Body of pancreas (tissue), 4 donors: ENCODE data around the gene PRPF39. TPM values are rescaled to one million over a fixed set of nuclear protein-coding genes. Genes with fewer than 3 reads are reported as not detected.

ENCODE experiments used
- ATAC-seq: fragments of 150-250 bp; one replicate; pipeline ENCODE4 v1.9.1; 2016
- DNase-seq, 4 donors: peaks; one replicate each; pipeline ENCODE4 v3.0.0-alpha.2; 2019
- H3K27ac ChIP-seq, 4 donors: fragments of 200-600 bp; sonication (generic); 1 replicate in 3 of 4; 2 replicates in 1 of 4; pipeline versions ENCODE4 v1.5.1 to v1.6.1; 2016 to 2019; ENCODE audit warnings: mild to moderate bottlenecking in 1 of 4, mixed read lengths in 1 of 4, moderate library complexity in 1 of 4
- H3K27me3 ChIP-seq, 2 donors: fragments of 200-600 bp; sonication (generic); one replicate each; pipeline ENCODE4 v1.6.0; 2016; ENCODE audit warnings: mild to moderate bottlenecking in 1 of 2
- H3K36me3 ChIP-seq, 2 donors: fragments of 200-600 bp; sonication (generic); replicated peaks in 1 of 2; 2 replicates each; pipeline ENCODE4 v1.5.1; 2016; ENCODE audit warnings: low read depth in 2 of 2; ENCODE audit not compliant: insufficient read depth in 1 of 2
- H3K4me1 ChIP-seq: fragments of 200-600 bp; sonication (generic); one replicate; pipeline ENCODE4 v1.6.0; 2016
- H3K4me3 ChIP-seq, 2 donors: fragments of 200-600 bp; sonication (generic); 1 replicate in 1 of 2; 2 replicates in 1 of 2; pipeline ENCODE4 v1.5.1; 2016 to 2019
- H3K9me3 ChIP-seq, 3 donors: fragments of 200-600 bp; sonication (generic); 1 replicate in 2 of 3; 2 replicates in 1 of 3; pipeline ENCODE4 v1.5.1; 2016
- POLR2A ChIP-seq, 3 donors: fragments of 450-650 bp; IDR thresholded peaks; one replicate each; pipeline ENCODE4 v1.6.1; 2016; ENCODE audit warnings: antibody characterized with exemption in 3 of 3, mild to moderate bottlenecking in 2 of 3
- WGBS, 2 donors: methylation state at CpG; one replicate each; pipeline ENCODE4 v1.1.5; 2017; 5-methylcytosine and 5-hydroxymethylcytosine counted together
- intact Hi-C: fragments of 100-400 bp; cut with DNase I; formaldehyde crosslinking; loops from one replicate; pipeline ENCODE4 v1.15.1; 2023
- total RNA-seq, 2 donors: library from RNA; depleted of rRNA; stranded (reverse); fragments of >200 nt; gene quantifications; one replicate each; pipeline ENCODE4 v1.1.0, GENCODE V29; 2016
- TF ChIP-seq, protein P1 (sequence below), 7 experiments: fragments of 450-650 bp in 4 of 7; fragments of 200-600 bp in 3 of 7; sonication (generic) in 3 of 7; IDR thresholded peaks; one replicate each; pipeline ENCODE4 v1.5.1; 2016 to 2019; ENCODE audit warnings: antibody characterized with exemption in 7 of 7

Gene PRPF39
- total RNA-seq, 2 donors from 2014 or later = 21.4 to 28.8 TPM

DNA sequence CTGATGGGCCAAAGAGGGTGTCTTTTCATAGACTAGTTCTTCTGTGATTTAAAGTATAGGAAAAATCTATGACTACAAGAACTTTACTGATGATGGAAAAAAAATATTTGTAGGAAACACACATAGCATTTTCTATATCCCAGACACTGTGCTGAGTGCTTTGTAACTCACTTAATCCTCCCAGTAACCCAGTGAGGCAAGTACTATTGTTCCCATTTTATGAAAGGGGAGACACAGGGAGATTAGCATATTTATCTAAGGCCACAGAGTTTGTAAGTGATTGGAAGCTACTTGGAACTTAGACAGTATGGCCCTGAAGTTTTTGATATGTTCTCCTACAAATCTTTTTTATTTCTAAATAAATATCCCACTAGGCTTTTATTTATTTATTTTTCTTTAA is 19.9 kb downstream of the PRPF39 start:
- DNase-seq (no peak), ATAC-seq (no peak)
- no peaks in the 10 kb centered on the region for H3K27me3 ChIP-seq
- TF ChIP-seq, protein P1, sequence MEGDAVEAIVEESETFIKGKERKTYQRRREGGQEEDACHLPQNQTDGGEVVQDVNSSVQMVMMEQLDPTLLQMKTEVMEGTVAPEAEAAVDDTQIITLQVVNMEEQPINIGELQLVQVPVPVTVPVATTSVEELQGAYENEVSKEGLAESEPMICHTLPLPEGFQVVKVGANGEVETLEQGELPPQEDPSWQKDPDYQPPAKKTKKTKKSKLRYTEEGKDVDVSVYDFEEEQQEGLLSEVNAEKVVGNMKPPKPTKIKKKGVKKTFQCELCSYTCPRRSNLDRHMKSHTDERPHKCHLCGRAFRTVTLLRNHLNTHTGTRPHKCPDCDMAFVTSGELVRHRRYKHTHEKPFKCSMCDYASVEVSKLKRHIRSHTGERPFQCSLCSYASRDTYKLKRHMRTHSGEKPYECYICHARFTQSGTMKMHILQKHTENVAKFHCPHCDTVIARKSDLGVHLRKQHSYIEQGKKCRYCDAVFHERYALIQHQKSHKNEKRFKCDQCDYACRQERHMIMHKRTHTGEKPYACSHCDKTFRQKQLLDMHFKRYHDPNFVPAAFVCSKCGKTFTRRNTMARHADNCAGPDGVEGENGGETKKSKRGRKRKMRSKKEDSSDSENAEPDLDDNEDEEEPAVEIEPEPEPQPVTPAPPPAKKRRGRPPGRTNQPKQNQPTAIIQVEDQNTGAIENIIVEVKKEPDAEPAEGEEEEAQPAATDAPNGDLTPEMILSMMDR (IDR thresholded peaks at IDR 0.05) = no peak
- TF ChIP-seq POLR2A (IDR thresholded peaks at IDR 0.05) = no peak
- H3K4me3 ChIP-seq = no peak overlapping the region
- intact Hi-C loops = no loop called here
- H3K36me3 ChIP-seq = no peaks in the 10 kb centered on the region
- H3K9me3 ChIP-seq = no peaks in the 10 kb centered on the region
- H3K27ac ChIP-seq = no peak overlapping the region
- no peaks in the 10 kb centered on the region for H3K4me1 ChIP-seq

GRCh38 chr14:45104561-45104960 is 20.6 kb downstream of the PRPF39 start:
- Histone ChIP-seq H3K4me1 (no peaks in the 10 kb centered on the region), H3K36me3 (no peaks in the 10 kb centered on the region), H3K4me3 (no peak overlapping the region), H3K27me3 (no peaks in the 10 kb centered on the region), H3K9me3 (no peaks in the 10 kb centered on the region), H3K27ac (no peak overlapping the region)
- DNase-seq (no peak), ATAC-seq (no peak)
- WGBS, 2 donors = 94 to 97% methylated on average over 1 of the region's 1 CpG
- intact Hi-C loops = no loop called here
- no peak for TF ChIP-seq POLR2A (IDR thresholded peaks at IDR 0.05)
- TF ChIP-seq, protein P1 (IDR thresholded peaks at IDR 0.05) = no peak

GRCh38 chr14:45112896-45113781 is 29.2 kb downstream of the PRPF39 start:
- Histone ChIP-seq H3K4me3 (no peak overlapping the region), H3K9me3 (no peaks in the 10 kb centered on the region), H3K36me3 (peaks cover 0 to 19% of the 10 kb centered on the region in 2 donors), H3K4me1 (peaks cover 14% of the 10 kb centered on the region), H3K27me3 (no peaks in the 10 kb centered on the region), H3K27ac (peak overlapping the region in 3 of 4 donors; percentile 31 to 56 (median 32))
- TF ChIP-seq, protein P1 (IDR thresholded peaks at IDR 0.05) = no peak
- TF ChIP-seq POLR2A (IDR thresholded peaks at IDR 0.05) = no peak
- ATAC-seq (peak; percentile 66), DNase-seq (no peak)
- WGBS, 2 donors = 50 to 57% methylated on average over 6 of the region's 6 CpGs
- intact Hi-C loops = no loop called here

DNA sequence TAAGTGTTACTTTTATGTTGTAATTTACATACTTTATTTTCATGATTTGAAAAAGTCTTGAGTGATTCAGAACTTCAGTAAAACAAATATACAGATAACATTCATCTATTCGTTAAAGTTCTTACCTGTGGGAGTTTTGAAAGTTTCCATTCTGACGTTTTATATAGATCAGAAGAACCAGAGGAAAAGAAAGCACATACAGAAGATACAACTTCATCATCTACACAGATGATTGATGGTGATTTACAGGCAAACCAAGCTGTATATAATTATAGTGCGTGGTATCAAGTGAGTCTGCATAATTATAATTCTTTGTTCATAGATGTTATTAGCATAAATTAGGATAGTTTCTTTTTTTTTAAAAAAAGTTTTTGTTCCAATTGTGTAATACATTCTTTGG is 30.4 kb downstream of the PRPF39 start:
- no peak for TF ChIP-seq POLR2A (IDR thresholded peaks at IDR 0.05)
- TF ChIP-seq, protein P1 (IDR thresholded peaks at IDR 0.05) = no peak
- Histone ChIP-seq H3K27ac (peak overlapping the region in 1 of 4 donors; percentile 56), H3K36me3 (peaks cover 0 to 20% of the 10 kb centered on the region in 2 donors), H3K27me3 (no peaks in the 10 kb centered on the region), H3K4me1 (peaks cover 14% of the 10 kb centered on the region), H3K9me3 (no peaks in the 10 kb centered on the region), H3K4me3 (no peak overlapping the region)
- 60 to 73% methylated on average over 3 of the region's 3 CpGs for WGBS, 2 donors
- ATAC-seq (no peak), DNase-seq (no peak)
- intact Hi-C loops = no loop called here

- TF ChIP-seq POLR2A (IDR thresholded peaks at IDR 0.05) = no peak
- TF ChIP-seq, protein P1 (IDR thresholded peaks at IDR 0.05) = no peak
- Histone ChIP-seq H3K27me3 (no peaks in the 10 kb centered on the region), H3K4me3 (no peak overlapping the region), H3K4me1 (peaks cover 2% of the 10 kb centered on the region), H3K36me3 (peaks cover 0 to 21% of the 10 kb centered on the region in 2 donors), H3K27ac (no peak overlapping the region), H3K9me3 (no peaks in the 10 kb centered on the region)
- no peak for ATAC-seq
- 89 to 92% methylated on average over 6 of the region's 6 CpGs for WGBS, 2 donors
- intact Hi-C loops = no loop called here
- DNase-seq = no peak
Observed at GRCh38 chr14:45118594-45118993, 34.7 kb downstream of the PRPF39 start.
